MM.1S (cell line): ENCODE measurements around the gene DDC.

Experiments used
- DNase-seq: peaks from one replicate; pipeline ENCODE4 v3.0.0-alpha.2; 2015
- H2AFZ ChIP-seq: fragments of 300-600 bp; sonication (generic); 2 replicates; pipeline ENCODE4 v1.6.0; 2016; ENCODE audit warnings: antibody characterized with exemption, low read length
- H3F3A ChIP-seq: fragments of 300-600 bp; sonication (generic); 2 replicates; pipeline ENCODE4 v1.6.1; 2016; ENCODE audit warnings: mild to moderate bottlenecking, antibody characterized with exemption, low read length, moderate library complexity, mixed read lengths; ENCODE audit not compliant: insufficient read depth
- H3K27ac ChIP-seq: fragments of 300-600 bp; sonication (generic); 2 replicates; pipeline ENCODE4 v1.5.1; 2016; ENCODE audit warnings: mild to moderate bottlenecking, low read length
- H3K27me3 ChIP-seq: fragments of 300-600 bp; sonication (generic); replicated peaks from 2 replicates; pipeline ENCODE4 v1.6.0; 2016; ENCODE audit warnings: low read length; ENCODE audit not compliant: insufficient read depth
- H3K36me3 ChIP-seq: fragments of 300-600 bp; sonication (generic); replicated peaks from 2 replicates; pipeline ENCODE4 v1.6.1; 2016; ENCODE audit warnings: mild to moderate bottlenecking, low read length, mixed read lengths; ENCODE audit not compliant: insufficient read depth
- H3K4me1 ChIP-seq: fragments of 300-600 bp; sonication (generic); 2 replicates; pipeline ENCODE4 v1.6.1; 2016; ENCODE audit warnings: low read length, mixed read lengths
- H3K4me2 ChIP-seq: fragments of 300-600 bp; sonication (generic); 2 replicates; pipeline ENCODE4 v1.6.0; 2016; ENCODE audit warnings: low read depth, low read length
- H3K4me3 ChIP-seq: fragments of 300-600 bp; sonication (generic); 2 replicates; pipeline ENCODE4 v1.5.1; 2016; ENCODE audit warnings: low read length, mixed read lengths
- H3K79me2 ChIP-seq: fragments of 300-600 bp; sonication (generic); 2 replicates; pipeline ENCODE4 v1.6.1; 2016; ENCODE audit warnings: mixed run types, low read length, mixed read lengths
- H3K9ac ChIP-seq: fragments of 300-600 bp; sonication (generic); 2 replicates; pipeline ENCODE4 v1.6.1; 2016; ENCODE audit warnings: low read length, mixed read lengths
- H3K9me2 ChIP-seq: fragments of 300-600 bp; sonication (generic); replicated peaks from 2 replicates; pipeline ENCODE4 v1.6.1; 2016; ENCODE audit warnings: mild to moderate bottlenecking, low read length, mixed read lengths; ENCODE audit not compliant: insufficient read depth
- H3K9me3 ChIP-seq: fragments of 300-600 bp; sonication (generic); replicated peaks from 2 replicates; pipeline ENCODE4 v1.6.1; 2016; ENCODE audit warnings: mild to moderate bottlenecking, low read length, mixed read lengths; ENCODE audit not compliant: insufficient read depth
- H4K20me1 ChIP-seq: fragments of 300-600 bp; sonication (generic); 2 replicates; pipeline ENCODE4 v1.6.1; 2016; ENCODE audit warnings: mild to moderate bottlenecking, low read length, moderate library complexity, mixed read lengths; ENCODE audit not compliant: insufficient read depth
- EZH2 ChIP-seq: fragments of 300-600 bp; sonication (generic); optimal IDR thresholded peaks from 2 replicates; pipeline ENCODE3; 2017; ENCODE audit warnings: low read depth, mild to moderate bottlenecking, antibody characterized with exemption, low read length, mixed read lengths
- EZH2phosphoT487 ChIP-seq: fragments of 300-600 bp; sonication (generic); IDR thresholded peaks from 2 replicates; pipeline ENCODE4 v1.6.1; 2018; ENCODE audit warnings: antibody characterized with exemption, low read length
- TF ChIP-seq, protein P1 (sequence below): fragments of 300-600 bp; sonication (generic); IDR thresholded peaks from 2 replicates; pipeline ENCODE4 v1.5.1; 2016; ENCODE audit warnings: antibody characterized with exemption, low read length, mixed read lengths

The DDC gene

DNA sequence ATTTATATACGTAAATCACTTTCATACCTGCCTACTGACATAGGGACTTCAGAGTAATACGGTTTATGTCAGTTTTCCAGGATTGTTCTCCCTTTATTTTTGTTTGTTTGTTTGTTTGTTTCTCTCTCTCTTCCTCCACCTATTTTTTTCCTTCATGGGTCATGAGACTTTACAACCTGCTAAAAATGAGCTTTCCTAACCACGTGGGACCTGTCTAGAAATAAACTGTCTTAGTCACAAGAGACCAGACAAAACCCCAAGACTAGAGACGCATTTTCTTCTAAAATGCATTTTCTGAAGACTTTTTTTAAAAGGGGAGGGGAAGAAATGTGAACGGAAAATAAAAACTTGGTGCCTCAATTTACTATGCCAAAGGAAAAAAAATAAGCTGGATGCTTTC, 74.0 kb downstream of the DDC start:
- Histone ChIP-seq H3K9me2 (no peaks in the 10 kb centered on the region), H3K4me3 (no peak overlapping the region), H3K9ac (no peak overlapping the region), H3K4me1 (no peaks in the 10 kb centered on the region), H3K9me3 (no peaks in the 10 kb centered on the region), H3K36me3 (no peaks in the 10 kb centered on the region), H3K27ac (no peak overlapping the region), H4K20me1 (no peaks in the 10 kb centered on the region), H3K4me2 (no peak overlapping the region), H3K27me3 (no peaks in the 10 kb centered on the region), H2AFZ (no peak overlapping the region), H3K79me2 (no peaks in the 10 kb centered on the region), H3F3A (no peaks in the 10 kb centered on the region)
- TF ChIP-seq EZH2 (no peak), EZH2phosphoT487 (no peak)
- TF ChIP-seq, protein P1, sequence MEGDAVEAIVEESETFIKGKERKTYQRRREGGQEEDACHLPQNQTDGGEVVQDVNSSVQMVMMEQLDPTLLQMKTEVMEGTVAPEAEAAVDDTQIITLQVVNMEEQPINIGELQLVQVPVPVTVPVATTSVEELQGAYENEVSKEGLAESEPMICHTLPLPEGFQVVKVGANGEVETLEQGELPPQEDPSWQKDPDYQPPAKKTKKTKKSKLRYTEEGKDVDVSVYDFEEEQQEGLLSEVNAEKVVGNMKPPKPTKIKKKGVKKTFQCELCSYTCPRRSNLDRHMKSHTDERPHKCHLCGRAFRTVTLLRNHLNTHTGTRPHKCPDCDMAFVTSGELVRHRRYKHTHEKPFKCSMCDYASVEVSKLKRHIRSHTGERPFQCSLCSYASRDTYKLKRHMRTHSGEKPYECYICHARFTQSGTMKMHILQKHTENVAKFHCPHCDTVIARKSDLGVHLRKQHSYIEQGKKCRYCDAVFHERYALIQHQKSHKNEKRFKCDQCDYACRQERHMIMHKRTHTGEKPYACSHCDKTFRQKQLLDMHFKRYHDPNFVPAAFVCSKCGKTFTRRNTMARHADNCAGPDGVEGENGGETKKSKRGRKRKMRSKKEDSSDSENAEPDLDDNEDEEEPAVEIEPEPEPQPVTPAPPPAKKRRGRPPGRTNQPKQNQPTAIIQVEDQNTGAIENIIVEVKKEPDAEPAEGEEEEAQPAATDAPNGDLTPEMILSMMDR, result no peak
- DNase-seq, result no peak

DNA sequence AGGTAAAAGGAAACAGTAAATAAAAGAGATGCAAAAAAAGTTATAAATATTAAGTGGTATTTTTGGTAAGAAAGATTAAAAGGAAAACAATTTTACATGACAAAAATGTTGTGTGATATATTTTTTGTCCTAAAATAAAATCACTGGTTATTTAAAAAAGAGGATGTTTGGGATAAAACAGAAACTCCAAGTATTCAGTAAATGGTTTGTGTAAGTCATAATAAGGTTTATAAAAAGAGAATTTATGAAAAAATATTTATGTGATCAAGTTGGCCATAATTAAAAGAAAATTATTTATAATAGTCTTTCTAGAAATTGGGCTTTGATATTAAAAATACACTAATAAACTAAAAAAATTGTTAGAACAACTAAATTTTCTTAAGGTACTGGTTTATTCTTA, 76.8 kb downstream of the DDC start:
- no peaks in the 10 kb centered on the region for H3K79me2 ChIP-seq
- H3K9me3 ChIP-seq, result no peaks in the 10 kb centered on the region
- no peaks in the 10 kb centered on the region for H3K27me3 ChIP-seq
- no peak overlapping the region for H3K27ac ChIP-seq
- no peaks in the 10 kb centered on the region for H4K20me1 ChIP-seq
- H3F3A ChIP-seq, result no peaks in the 10 kb centered on the region
- H3K4me1 ChIP-seq, result no peaks in the 10 kb centered on the region
- H3K4me2 ChIP-seq, result no peak overlapping the region
- no peak overlapping the region for H2AFZ ChIP-seq
- H3K36me3 ChIP-seq, result no peaks in the 10 kb centered on the region
- H3K9me2 ChIP-seq, result no peaks in the 10 kb centered on the region
- H3K4me3 ChIP-seq, result no peak overlapping the region
- no peak overlapping the region for H3K9ac ChIP-seq
- DNase-seq, result no peak
- TF ChIP-seq EZH2 (no peak), EZH2phosphoT487 (no peak)
- TF ChIP-seq, protein P1, result no peak

DNA sequence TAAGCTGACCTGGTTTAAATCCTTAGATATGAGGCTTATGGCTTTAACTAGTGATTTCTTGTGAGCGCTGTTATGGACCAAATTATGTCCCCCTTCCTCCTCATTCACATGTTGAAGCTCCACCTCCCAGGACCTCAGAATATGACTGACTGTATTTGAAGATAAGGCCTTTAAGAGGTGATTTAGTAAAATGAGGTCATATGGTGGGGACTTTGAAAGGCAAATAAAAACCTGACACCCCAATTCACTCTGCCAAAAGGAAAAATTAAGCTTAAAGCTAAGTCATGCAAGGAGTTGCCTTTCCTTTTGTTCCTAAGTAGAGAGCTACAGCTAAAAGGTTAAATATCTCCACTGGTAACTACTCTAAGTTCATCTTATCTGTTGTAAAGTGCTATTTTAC, 78.7 kb downstream of the DDC start:
- H3K9me2 ChIP-seq, result no peaks in the 10 kb centered on the region
- H3K27me3 ChIP-seq, result no peaks in the 10 kb centered on the region
- no peaks in the 10 kb centered on the region for H3K79me2 ChIP-seq
- DNase-seq, result no peak
- H3K27ac ChIP-seq, result no peak overlapping the region
- no peaks in the 10 kb centered on the region for H3K36me3 ChIP-seq
- H3K9me3 ChIP-seq, result no peaks in the 10 kb centered on the region
- no peaks in the 10 kb centered on the region for H3F3A ChIP-seq
- no peak overlapping the region for H3K9ac ChIP-seq
- H3K4me2 ChIP-seq, result no peak overlapping the region
- TF ChIP-seq EZH2phosphoT487 (no peak), EZH2 (no peak)
- TF ChIP-seq, protein P1, result no peak
- no peaks in the 10 kb centered on the region for H4K20me1 ChIP-seq
- H3K4me1 ChIP-seq, result no peaks in the 10 kb centered on the region
- H3K4me3 ChIP-seq, result no peak overlapping the region
- no peak overlapping the region for H2AFZ ChIP-seq

DNA sequence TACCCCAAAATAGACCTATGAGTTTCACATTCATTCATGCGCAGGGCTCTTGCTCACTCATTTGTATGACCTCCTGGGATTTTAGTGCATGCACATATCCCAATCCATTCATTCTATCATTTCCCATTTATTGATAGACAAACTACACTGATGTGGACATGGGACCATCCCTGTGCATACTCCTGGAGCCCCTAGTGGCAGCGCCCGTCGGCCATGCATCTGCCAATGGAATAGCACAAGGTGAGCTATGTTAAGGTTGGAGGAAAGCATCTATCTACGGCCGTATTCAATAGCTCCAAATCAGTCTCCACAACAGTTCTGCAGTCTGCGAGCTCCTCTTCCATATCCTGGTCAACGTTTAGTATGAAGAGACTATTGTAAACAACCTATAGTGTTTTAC, 83.3 kb downstream of the DDC start:
- no peak overlapping the region for H3K27ac ChIP-seq
- H3K9me2 ChIP-seq, result no peaks in the 10 kb centered on the region
- H3K9me3 ChIP-seq, result no peaks in the 10 kb centered on the region
- no peak overlapping the region for H3K4me2 ChIP-seq
- no peaks in the 10 kb centered on the region for H4K20me1 ChIP-seq
- H3K4me3 ChIP-seq, result no peak overlapping the region
- TF ChIP-seq EZH2phosphoT487, result no peak
- no peak for TF ChIP-seq EZH2
- TF ChIP-seq, protein P1, result no peak
- H3K9ac ChIP-seq, result no peak overlapping the region
- no peaks in the 10 kb centered on the region for H3K36me3 ChIP-seq
- no peaks in the 10 kb centered on the region for H3K4me1 ChIP-seq
- no peaks in the 10 kb centered on the region for H3K79me2 ChIP-seq
- no peak overlapping the region for H2AFZ ChIP-seq
- no peaks in the 10 kb centered on the region for H3K27me3 ChIP-seq
- H3F3A ChIP-seq, result no peaks in the 10 kb centered on the region
- no peak for DNase-seq
